Measurements from ENCODE around the gene MRPS16. TPM values are rescaled to one million over a fixed set of nuclear protein-coding genes. Genes with fewer than 3 reads are reported as not detected.

Gene MRPS16
- total RNA-seq, 2 experiments from 2014 or later: 91.3 to 95.4 TPM

- Mint-ChIP-seq H3K27me3 (no peaks in the 10 kb centered on the region), H3K36me3 (ENCODE audit: low read depth) (peaks cover 29% of the 10 kb centered on the region), H3K9me3 (peaks cover under 1% of the 10 kb centered on the region), H3K27ac (peak overlapping the region; percentile 94), H3K4me1 (peaks cover 37% of the 10 kb centered on the region), H3K4me3 (peak overlapping the region; percentile 96)
- DNase-seq: no peak
- ChIA-PET POLR2A (interaction anchor here (1.0 kb wide), 1 partner anchor 106 kb away, joined by 3 read pairs; the partner anchor contains the start of gene CFAP70), CTCF (interaction anchor here (0.5 to 1.6 kb wide), 3 partner anchors 8 to 26 kb away, joined by 3 to 5 read pairs (median 4); no protein-coding TSS in a partner anchor)
Measured at GRCh38 chr10:73253225-73253555, 746 bp upstream of the MRPS16 start.

DNA sequence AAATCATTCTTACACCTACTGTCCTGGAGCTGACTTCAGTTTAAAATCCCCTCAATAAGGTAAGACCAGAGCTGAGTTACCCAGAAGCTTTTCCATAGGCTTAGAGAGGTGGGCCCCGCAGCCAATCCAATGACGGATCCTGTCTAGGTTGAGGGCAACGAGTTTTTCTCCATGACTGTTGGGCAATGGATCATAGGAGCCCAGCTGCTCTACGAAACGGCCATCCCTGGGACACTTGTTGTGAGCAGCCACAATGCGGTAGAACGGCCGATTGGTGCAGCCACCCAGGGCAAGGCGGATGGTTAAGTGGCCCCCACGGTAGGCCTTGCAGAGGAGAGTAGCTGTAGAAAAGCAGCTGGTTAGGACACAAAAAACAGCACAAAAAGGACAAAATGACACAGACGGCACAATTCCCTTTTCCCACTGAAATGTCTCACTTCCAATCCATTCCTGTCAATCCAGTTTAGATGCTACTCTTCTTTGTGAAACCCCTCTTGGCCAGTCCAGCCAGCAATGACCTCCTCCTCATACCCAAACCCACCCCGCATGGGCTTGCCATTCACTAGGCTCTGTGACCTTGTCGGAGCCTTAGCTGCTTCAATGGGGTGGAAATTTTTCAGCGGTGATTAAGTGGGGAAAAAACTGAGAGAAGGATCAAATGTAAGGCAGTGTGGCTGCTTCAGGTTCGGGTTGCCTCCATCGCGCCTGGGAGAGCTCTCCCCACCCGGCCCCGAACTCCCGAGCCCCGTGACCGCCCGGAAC, 580 bp downstream of the MRPS16 start:
- Mint-ChIP-seq H3K4me1 (peaks cover 47% of the 10 kb centered on the region), H3K9me3 (no peaks in the 10 kb centered on the region), H3K27me3 (no peaks in the 10 kb centered on the region), H3K36me3 (ENCODE audit: low read depth) (peaks cover 32% of the 10 kb centered on the region), H3K27ac (peak overlapping the region; percentile 94), H3K4me3 (peak overlapping the region; percentile 96)
- CTCF ChIA-PET: interaction anchor here (0.6 to 1.0 kb wide), 3 partner anchors 141 to 850 kb away, joined by 3 to 5 read pairs (median 4); partner anchors contain the start of gene NUDT13
- no peak for DNase-seq
- POLR2A ChIA-PET: interaction anchor here (1.0 kb wide), 1 partner anchor 156 kb away, joined by 5 read pairs; no protein-coding TSS in a partner anchor

GRCh38 chr10:73248259-73248724, 4.2 kb downstream of the MRPS16 start:
- peaks cover 70% of the 10 kb centered on the region for H3K4me1 Mint-ChIP-seq
- H3K36me3 Mint-ChIP-seq (ENCODE audit: low read depth): peaks cover 66% of the 10 kb centered on the region
- no peaks in the 10 kb centered on the region for H3K27me3 Mint-ChIP-seq
- H3K9me3 Mint-ChIP-seq: no peaks in the 10 kb centered on the region
- ChIA-PET POLR2A (interaction anchor here (0.5 to 0.7 kb wide), 2 partner anchors 37 to 990 kb away, joined by 3 read pairs; no protein-coding TSS in a partner anchor), CTCF (interaction anchor here (1.2 to 1.3 kb wide), 2 partner anchors 162 to 166 kb away, joined by 4 read pairs; no protein-coding TSS in a partner anchor)
- no peak for DNase-seq
- H3K27ac Mint-ChIP-seq: peak overlapping the region; percentile 98
- H3K4me3 Mint-ChIP-seq: peak overlapping the region; percentile 100

- Mint-ChIP-seq H3K4me3 (peak overlapping the region; percentile 100), H3K27me3 (no peaks in the 10 kb centered on the region), H3K27ac (peak overlapping the region; percentile 98), H3K9me3 (no peaks in the 10 kb centered on the region), H3K4me1 (peaks cover 75% of the 10 kb centered on the region), H3K36me3 (ENCODE audit: low read depth) (peaks cover 72% of the 10 kb centered on the region)
- ChIA-PET CTCF (interaction anchor here (0.9 to 1.5 kb wide), 4 partner anchors 21 to 167 kb away, joined by 4 to 5 read pairs (median 4); no protein-coding TSS in a partner anchor), POLR2A (interaction anchor here (0.6 to 1.5 kb wide), 9 partner anchors 9 to 1499 kb away, joined by 3 to 10 read pairs (median 3); partner anchors contain the start of genes ANXA7, ECD, FAM149B1 and P4HA1)
- DNase-seq: no peak
Measured at GRCh38 chr10:73247509-73248258, 4.8 kb downstream of the MRPS16 start.

DNA sequence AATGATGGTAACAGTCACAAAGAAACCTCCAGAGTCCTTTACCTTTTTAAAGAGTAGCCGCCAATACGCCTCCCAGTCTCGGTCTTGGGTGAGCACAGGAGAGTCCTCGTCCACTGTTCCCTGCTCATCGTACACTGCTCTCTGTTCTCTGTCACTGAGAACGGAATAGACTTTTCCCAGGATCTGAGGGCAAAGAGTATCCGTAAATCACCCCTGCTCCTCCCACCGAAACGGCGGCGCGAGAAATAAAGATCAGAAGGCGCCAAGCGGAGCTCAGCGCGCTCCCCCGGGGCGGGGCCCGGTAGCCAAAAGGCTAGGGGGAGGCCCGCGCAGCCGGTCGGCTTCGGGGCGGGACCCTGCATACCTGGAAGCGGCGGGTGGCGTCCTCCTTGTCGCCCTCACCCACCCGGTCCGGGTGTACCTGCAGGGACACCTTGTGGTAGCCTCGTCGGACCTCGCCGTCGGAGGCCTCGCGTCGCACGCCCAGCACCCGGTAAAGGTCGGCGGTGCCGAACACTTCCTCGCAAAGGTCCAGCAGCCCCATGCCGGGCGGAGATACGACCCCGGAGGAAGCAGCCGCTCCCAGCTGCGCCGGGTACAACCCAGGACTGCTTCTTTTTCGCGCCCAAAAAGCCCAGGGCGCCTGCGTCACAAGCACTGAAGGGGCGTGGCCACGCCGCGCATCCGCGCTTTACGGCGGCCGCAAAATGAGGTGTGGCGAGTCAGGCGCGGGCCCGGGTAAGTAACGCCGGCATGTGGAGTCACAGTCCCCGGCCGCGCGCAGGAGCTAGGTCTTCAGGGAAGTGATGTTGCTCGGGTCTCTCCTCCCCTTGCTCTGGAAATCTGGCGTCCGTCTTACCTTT, 5.6 kb downstream of the MRPS16 start, which contains the start of gene DNAJC9:
Gene DNAJC9 (minus strand): TSS at position 610 of the 863 bp plus-strand sequence. CDS start 66 bp downstream, at position 544.
- no peaks in the 10 kb centered on the region for H3K27me3 Mint-ChIP-seq
- no peaks in the 10 kb centered on the region for H3K9me3 Mint-ChIP-seq
- H3K27ac Mint-ChIP-seq: peak within 1 kb of the TSS; percentile 98
- H3K4me1 Mint-ChIP-seq: peaks cover 78% of the 10 kb centered on the region
- CTCF ChIA-PET: interaction anchor here (0.9 to 1.5 kb wide), 3 partner anchors 20 to 168 kb away, joined by 4 to 5 read pairs (median 5); no protein-coding TSS in a partner anchor
- peaks cover 74% of the 10 kb centered on the region for H3K36me3 Mint-ChIP-seq (ENCODE audit: low read depth)
- POLR2A ChIA-PET: interaction anchor here (0.5 to 1.5 kb wide), 10 partner anchors 8 to 1498 kb away, joined by 3 to 10 read pairs (median 3); partner anchors contain the start of genes ANXA7, ECD, FAM149B1 and P4HA1
- peak; percentile 97 for DNase-seq
- peak within 1 kb of the TSS; percentile 100 for H3K4me3 Mint-ChIP-seq

DNA sequence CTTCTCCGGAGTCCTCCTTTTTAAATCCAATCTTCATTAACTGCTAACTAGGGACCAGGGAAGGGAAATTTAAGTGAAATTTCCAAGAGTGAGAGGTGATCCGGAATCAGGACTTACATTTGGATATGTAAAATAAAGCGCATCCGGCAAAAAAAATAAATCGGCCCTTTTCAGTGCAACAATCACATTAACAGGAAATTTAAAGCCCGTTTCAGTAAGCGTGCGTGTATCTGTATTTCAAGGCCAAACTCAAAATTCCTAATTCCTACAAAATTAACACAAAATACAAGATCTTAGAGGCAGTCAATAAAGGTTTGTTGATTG, 6.2 kb downstream of the MRPS16 start:
- Mint-ChIP-seq H3K27ac (peak overlapping the region; percentile 98), H3K9me3 (no peaks in the 10 kb centered on the region), H3K4me1 (peaks cover 73% of the 10 kb centered on the region), H3K27me3 (no peaks in the 10 kb centered on the region), H3K36me3 (ENCODE audit: low read depth) (peaks cover 71% of the 10 kb centered on the region), H3K4me3 (peak overlapping the region; percentile 100)
- CTCF ChIA-PET: interaction anchor here (1.5 kb wide), 1 partner anchor 19 kb away, joined by 5 read pairs; no protein-coding TSS in a partner anchor
- POLR2A ChIA-PET: interaction anchor here (1.3 to 1.5 kb wide), 2 partner anchors 150 to 167 kb away, joined by 5 to 10 read pairs; partner anchors contain the start of genes ANXA7 and P4HA1
- DNase-seq: no peak

DNA sequence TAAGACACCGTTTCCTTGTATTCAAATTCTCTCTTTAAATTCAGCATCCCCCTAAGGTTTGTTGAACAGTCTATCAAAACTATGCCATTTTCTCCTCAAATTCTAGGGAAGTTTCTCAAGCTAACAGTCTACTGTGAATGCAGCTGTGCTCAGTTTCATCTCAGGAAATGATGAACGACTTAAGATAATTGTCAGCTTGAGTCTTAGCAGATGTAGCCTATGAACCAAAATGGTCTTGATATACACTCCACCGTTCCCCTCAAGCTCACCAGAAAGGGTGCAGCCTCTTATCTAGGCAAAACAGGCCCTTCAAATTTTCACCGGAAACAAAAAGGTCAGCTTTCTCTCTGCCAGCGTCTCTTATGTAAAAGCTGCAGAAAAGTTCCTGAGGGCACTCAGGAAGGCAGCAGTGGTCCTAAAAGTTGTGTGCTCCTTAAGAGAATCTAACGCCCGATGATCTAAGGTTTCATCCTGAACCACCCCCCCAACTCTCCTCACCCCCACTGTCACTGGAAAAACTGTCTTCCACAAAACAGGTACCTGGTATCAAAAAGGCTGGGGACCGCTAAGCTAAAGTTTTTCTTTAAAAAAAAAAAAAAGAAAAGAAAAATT, 7.5 kb downstream of the MRPS16 start:
- H3K9me3 Mint-ChIP-seq: no peaks in the 10 kb centered on the region
- no peak for DNase-seq
- CTCF ChIA-PET: no interaction called here
- no peaks in the 10 kb centered on the region for H3K27me3 Mint-ChIP-seq
- H3K4me3 Mint-ChIP-seq: peak overlapping the region; percentile 100
- H3K27ac Mint-ChIP-seq: peak overlapping the region; percentile 71
- H3K36me3 Mint-ChIP-seq (ENCODE audit: low read depth): peaks cover 71% of the 10 kb centered on the region
- POLR2A ChIA-PET: interaction anchor here (0.6 kb wide), 1 partner anchor 149 kb away, joined by 4 read pairs; no protein-coding TSS in a partner anchor
- H3K4me1 Mint-ChIP-seq: peaks cover 70% of the 10 kb centered on the region

GRCh38 chr10:73239908-73240307, 12.5 kb downstream of the MRPS16 start:
- Mint-ChIP-seq H3K4me3 (no peak overlapping the region), H3K27me3 (no peaks in the 10 kb centered on the region), H3K9me3 (no peaks in the 10 kb centered on the region), H3K36me3 (ENCODE audit: low read depth) (peaks cover 49% of the 10 kb centered on the region), H3K27ac (no peak overlapping the region), H3K4me1 (peaks cover 34% of the 10 kb centered on the region)
- no peak for DNase-seq
- ChIA-PET CTCF (interaction anchor here (0.6 to 1.3 kb wide), 2 partner anchors 8 to 103 kb away, joined by 3 read pairs; no protein-coding TSS in a partner anchor), POLR2A (no interaction called here)

DNA sequence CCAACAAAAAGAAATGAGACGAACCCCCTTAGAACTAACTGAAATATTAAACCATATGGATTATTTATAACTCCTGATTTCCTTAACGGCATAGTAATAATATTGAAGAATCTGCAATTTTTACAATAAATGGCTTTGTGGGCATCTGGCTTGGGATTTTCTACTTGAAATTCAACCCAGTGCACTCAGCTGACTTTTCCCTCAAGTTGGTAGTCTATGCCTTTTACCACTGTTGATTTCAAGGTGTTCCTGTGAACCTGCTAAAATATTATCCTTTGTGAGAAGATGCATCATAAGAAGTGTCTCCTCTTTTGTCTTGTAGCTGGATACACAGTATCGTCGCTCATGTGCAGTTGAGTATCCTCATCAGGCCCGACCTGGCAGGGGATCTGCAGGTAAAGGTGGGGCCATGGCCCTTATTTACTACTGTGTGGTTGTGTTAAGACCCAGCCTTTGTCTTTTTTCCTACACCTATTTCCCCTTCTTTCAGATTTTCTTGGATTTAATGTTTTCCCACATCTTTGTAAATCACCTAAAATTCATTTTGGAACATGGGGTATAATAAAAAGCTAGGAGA, 13.4 kb downstream of the MRPS16 start:
- no peak for DNase-seq
- peak overlapping the region; percentile 9 for H3K27ac Mint-ChIP-seq
- POLR2A ChIA-PET: interaction anchor here (0.8 kb wide), 1 partner anchor 8 kb away, joined by 3 read pairs; the partner anchor contains the start of gene DNAJC9
- no peak overlapping the region for H3K4me3 Mint-ChIP-seq
- no peaks in the 10 kb centered on the region for H3K9me3 Mint-ChIP-seq
- CTCF ChIA-PET: interaction anchor here (0.6 kb wide), 1 partner anchor 11 kb away, joined by 4 read pairs; no protein-coding TSS in a partner anchor
- no peaks in the 10 kb centered on the region for H3K27me3 Mint-ChIP-seq
- H3K4me1 Mint-ChIP-seq: peaks cover 26% of the 10 kb centered on the region
- H3K36me3 Mint-ChIP-seq (ENCODE audit: low read depth): peaks cover 49% of the 10 kb centered on the region

GRCh38 chr10:73234695-73235094, 17.7 kb downstream of the MRPS16 start:
- Mint-ChIP-seq H3K4me1 (no peaks in the 10 kb centered on the region), H3K4me3 (no peak overlapping the region), H3K36me3 (ENCODE audit: low read depth) (peaks cover 25% of the 10 kb centered on the region), H3K27ac (no peak overlapping the region), H3K9me3 (no peaks in the 10 kb centered on the region), H3K27me3 (no peaks in the 10 kb centered on the region)
- ChIA-PET CTCF (no interaction called here), POLR2A (no interaction called here)
- DNase-seq: no peak

GRCh38 chr10:73233883-73234282, 18.6 kb downstream of the MRPS16 start:
- Mint-ChIP-seq H3K9me3 (no peaks in the 10 kb centered on the region), H3K27ac (no peak overlapping the region), H3K27me3 (no peaks in the 10 kb centered on the region), H3K4me1 (no peaks in the 10 kb centered on the region), H3K4me3 (no peak overlapping the region), H3K36me3 (ENCODE audit: low read depth) (peaks cover 24% of the 10 kb centered on the region)
- ChIA-PET CTCF (interaction anchor here (0.6 to 0.9 kb wide), 2 partner anchors 27 to 184 kb away, joined by 3 read pairs; no protein-coding TSS in a partner anchor), POLR2A (no interaction called here)
- DNase-seq: no peak
